Measurements from ENCODE around the gene NXN.
"Not testable (repeated sequence)": the region's sequence is repeated elsewhere in the genome, so short reads cannot be mapped to it uniquely, and the experiment has no call there.

NXN gene

DNA sequence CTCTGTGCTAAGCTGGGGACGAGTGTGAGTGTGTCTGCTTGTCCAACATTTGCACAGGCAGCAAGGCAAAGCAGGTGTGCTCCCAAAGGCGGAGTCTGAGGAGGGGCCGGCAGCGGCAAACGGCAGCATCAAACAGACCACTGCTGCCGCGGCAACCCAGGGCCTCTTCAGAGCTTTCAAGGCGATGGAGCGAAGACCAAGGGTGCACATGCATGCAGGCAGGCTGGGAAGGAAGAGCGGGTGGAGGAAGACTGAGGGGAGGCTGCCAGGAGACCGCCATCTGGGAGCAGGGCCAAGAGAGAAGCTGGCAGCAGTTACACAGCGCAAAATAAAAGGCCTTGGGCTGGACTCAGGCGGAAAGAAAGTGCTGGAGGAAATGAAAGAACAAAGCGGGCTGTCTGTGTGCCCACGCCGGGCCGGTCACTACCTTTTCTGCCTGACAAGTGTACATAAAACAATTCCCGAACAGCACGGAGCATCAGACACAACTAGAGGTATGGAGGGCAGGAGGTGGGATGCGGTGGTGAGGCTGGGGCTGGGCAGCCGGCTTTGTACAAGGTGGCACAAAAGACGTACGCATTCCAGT is 25.9 kb upstream of the NXN start:
- DNase-seq, result no peak

DNA sequence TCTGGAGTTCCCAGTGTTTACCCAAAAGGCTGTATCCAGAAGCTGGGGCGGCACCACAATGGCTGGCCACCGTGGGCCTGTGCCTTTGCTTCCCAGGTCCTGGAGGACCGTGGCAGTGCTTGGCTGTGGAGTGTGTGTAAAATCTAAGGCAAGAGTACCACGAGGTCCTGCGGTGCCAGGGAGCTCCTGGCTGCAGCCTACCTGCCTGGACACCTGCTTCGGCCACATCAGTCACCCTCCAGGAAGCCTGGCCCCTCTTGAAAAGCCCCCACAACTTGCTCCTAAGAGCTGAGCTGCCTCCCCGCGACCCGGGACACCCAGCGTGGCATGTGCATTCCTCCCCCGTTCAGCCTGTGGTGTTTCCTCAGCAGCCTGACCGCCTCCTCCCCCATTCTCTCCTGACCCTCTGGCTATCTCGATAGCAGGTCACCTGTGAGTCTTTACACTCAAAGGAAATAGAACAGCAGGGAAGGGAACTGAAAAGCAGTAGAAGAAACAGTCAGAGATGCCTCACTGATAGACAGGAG is 25.3 kb upstream of the NXN start:
- DNase-seq, result no peak

DNA sequence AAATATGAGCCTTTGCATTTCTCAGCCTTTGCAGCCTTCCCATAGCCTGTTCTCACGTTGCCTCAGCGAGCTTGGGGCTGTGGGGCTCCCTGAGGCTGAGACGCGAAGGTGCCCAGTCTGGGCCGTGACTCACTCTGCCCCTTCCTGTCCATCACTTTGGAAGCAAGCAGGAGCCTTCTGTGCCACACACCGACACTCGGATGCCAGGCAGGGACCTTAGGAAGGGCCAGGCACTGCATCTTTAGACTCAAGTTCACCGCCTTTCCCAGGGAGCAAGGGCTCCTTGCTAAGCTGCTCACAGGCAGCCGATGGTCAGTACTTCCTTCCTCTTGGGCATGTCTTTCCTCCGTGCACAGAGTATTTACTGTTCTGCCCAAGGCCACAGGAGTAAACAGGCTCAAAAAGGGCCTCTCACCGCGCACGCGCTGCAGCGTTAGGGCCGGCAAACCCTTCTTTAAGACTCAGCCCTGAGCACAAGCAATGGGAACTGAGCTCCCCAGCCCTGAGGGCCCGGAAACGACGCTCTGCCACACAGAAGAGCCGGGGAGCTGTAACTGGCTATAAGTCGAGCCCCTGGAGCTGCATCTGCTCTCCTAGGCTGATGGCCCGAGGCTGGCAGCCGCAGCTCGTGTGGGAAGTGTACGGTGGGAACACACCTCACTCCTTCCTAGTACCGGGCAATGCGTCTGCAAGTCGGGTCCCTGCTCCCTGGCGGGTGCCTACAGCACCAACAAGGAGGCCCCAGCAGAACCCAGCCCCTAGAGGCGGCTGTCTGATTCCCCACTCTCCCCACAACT is 24.6 kb upstream of the NXN start:
- no peak for DNase-seq

DNA sequence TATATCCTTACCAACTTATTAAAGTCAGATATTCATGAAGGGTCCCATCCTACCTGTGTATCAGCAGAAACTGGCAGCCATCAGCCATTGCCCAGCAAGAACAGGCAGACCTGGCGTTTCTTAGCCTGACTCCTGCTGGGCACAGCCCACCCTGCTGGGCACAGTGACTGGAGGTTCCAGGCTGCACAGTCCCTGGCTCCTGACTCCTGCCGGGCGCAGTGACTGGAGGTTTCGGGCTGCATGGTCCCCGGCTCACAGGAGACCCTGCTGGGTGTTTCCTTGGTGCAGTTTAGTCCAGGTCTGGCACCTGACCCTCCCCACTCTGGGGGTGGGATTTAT is 24.0 kb upstream of the NXN start:
- no peak for DNase-seq

DNA sequence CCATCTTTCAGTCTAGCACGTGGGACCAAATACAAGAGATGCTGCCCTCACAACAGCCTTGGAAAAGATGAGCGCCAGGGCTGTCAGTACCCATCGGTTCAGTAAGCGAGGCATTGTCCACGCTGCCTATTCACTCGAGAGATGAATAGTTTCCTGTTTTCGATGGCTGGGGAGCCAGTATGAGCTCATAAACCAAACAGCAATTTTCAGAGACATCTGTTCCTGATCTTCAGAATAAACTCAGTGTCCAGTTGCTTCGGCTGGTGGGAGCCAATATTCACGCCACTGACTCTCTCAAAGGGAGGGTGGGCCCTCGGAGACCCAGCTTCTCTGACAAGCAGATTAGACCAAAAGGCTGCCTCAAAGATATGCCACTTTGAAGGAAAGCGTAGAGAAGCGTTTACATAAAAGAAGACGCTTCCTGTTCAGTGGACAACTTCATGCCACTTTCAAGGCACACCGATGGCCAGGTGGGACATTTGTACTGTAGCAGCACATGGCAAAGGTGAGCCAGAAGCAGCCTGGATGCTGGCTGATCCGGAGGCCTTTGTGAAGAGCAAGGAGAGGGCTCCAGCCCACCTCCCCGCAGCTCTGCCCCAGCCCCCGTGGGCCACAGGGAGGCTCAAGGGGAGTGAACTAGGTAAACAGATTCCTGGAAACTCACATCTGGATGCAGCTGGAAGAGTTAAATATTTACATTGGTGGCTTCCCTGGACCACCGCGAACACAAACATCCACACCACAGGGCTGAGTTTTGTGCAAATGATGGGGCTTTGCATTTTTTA is 23.4 kb upstream of the NXN start:
- DNase-seq, result no peak

DNA sequence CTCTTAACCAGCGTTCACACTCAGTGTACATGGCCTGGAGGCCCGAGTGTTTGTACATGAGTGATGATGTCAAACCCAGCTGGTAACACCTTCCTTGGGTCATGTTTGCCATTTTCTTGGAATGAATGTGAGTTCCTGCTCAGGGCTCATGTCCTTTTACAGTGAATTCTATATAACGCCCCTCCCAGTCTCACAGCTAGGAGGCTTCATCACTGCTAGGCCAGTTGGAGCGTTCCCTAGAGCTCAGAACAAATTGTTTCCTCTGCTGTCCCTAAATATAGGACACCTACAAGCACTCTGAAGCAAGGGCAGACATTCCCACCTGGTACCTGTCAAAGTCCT is 22.8 kb upstream of the NXN start:
- no peak for DNase-seq

DNA sequence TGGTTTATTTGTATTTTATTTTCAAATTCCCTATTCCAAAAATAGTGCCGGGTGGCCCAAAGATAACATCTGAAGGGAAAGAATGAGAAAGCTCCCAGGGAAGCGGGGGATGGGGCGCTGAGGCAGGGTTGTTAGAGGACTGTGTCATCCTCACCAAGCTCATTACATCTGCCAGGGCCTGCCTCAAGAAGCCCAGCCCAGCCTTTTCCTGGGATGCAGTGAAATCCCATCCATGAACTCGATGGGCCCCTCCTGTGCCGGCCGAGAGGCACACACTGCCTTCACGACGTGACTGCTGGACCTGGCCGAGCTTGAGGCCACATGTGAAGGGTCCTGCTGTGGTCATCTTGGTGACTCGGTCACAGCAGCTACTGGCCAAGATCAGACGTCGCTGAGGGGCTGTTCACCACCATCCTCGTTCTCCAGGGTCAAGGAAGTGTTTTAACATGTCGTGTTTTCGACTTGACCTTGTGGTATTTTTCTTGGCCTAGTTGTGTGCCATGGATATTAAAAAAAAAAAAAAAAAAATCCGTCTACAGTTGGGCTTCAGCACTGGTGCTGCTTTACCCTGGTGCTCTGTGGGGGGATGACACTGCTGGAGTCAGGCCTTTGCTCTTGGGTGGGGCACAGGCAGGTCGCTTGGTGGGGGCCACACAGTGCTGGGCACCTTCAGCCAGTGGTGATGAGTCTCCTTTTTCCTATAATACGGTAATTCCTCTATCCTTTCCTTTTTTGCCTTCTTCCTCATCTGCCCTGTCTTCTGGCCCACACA is 22.2 kb upstream of the NXN start:
- DNase-seq, result no peak

- DNase-seq, result no peak
Observed at GRCh38 chr17:1000597-1001461, 21.3 kb upstream of the NXN start.

DNA sequence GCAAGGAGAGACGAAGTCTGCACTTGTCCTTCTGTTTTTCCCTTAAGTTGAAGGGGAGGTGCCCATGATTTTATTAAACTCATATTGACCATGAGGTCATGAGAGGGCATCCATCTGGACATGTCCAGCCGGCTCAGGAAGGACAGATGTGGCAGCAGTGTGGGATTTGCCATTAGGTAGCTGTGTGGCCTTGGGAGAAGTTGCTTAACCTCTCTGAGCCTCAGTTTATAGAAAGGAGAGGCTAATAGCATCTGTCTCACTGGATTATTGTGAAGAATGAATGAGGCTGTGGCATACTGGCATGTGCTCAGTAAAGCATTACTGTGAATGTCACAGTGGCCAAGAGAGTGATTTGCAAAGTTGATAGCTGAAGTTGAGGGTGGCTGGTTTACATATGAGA is 18.5 kb upstream of the NXN start:
- DNase-seq, result no peak

DNA sequence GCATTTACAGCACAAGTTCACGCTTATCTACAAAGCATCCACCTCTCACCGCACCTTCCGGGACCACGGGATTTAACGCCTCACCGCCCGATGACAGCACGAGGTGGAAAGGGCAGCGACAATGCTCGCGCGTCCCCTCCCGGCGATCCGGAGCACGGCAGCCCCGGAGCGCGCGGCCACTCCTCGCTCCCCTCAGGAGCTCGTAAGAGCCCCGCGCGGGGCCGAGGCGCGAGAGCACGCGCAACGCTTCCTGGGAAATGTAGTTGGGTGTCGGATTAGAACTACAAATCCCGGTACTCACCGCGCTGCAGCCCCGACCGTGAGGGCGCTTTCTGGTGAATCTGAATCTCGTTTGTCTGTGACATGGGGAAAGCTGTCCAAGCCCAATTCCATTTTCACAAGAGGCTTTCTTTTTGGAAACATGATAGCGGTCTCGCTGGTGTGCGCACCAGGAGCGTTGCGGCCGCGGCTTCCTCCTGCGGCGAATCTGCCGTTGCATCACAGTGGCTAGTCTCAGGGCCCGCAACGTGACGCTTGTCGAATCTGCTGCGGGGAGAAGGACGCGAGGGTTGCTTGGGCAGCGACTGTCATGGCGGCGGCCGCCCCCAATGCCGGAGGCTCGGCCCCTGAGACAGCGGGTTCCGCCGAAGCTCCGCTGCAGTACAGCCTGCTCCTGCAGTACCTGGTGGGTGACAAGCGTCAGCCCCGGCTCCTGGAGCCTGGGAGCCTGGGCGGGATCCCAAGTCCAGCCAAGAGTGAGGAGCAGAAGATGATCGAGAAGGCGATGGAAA is 17.2 kb upstream of the NXN start, which contains the start of gene TIMM22:
Gene TIMM22 (plus strand): TSS at position 576 of the 791 bp plus-strand sequence. CDS start 14 bp downstream, at position 590.
- peak; percentile 57 for DNase-seq

GRCh38 chr17:995324-995723 is 15.7 kb upstream of the NXN start:
- not testable (repeated sequence) for DNase-seq

GRCh38 chr17:992933-993332 is 13.4 kb upstream of the NXN start:
- DNase-seq, result no peak

- DNase-seq, result no peak
Observed at GRCh38 chr17:988561-988960, 9.0 kb upstream of the NXN start.

- DNase-seq, result no peak
Observed at GRCh38 chr17:987931-988330, 8.4 kb upstream of the NXN start.

GRCh38 chr17:986322-986929 is 6.8 kb upstream of the NXN start:
- DNase-seq, result no peak

- no peak for DNase-seq
Observed at GRCh38 chr17:983921-984320, 4.3 kb upstream of the NXN start.

GRCh38 chr17:981292-981658 is 1.7 kb upstream of the NXN start:
- DNase-seq, result no peak

GRCh38 chr17:980406-981291 is 1.1 kb upstream of the NXN start:
- DNase-seq, result peak; percentile 24

DNA sequence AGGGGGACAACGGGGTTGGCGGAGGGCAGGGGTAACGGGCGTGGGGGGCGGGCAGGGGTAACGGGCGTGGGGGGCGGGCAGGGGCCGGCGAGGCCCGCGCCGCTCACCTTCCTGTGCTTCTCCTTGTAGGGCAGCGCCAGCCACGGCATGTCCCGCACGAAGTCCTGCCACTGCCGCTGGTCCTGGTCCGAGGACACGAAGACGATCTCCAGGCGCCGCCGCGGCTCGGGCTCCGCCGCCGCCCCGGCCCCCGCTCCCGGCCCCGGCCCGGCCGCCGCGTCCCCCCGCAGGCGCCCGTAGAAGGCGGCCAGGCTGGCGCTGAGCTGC is 401 bp downstream of the NXN start:
- no peak for DNase-seq
